Common myeloid progenitor, CD34-positive (primary cell): ENCODE data around the gene IGF1R.

Experiments
- CTCF ChIA-PET: fragments of 350-600 bp; sonication (Branson Sonifier 250); formaldehyde crosslinking; loops from one replicate; lab custom pipeline; 2021; ENCODE audit warnings: antibody characterized with exemption; lab: Charles Lee
- POLR2A ChIA-PET: fragments of 350-600 bp; sonication (Branson Sonifier 250); formaldehyde crosslinking; loops from one replicate; lab custom pipeline; 2021; ENCODE audit warnings: antibody characterized with exemption; lab: Charles Lee
- DNase-seq, 3 donors: peaks; one replicate each; pipeline versions ENCODE4 v3.0.0 to v3.0.0-alpha.2; 2013
- H3K27ac ChIP-seq, 2 experiments: 1 replicate in 1 of 2; 2 replicates in 1 of 2; pipeline ENCODE4 v1.7.0; 2013; ENCODE audit warnings: inconsistent platforms in 2 of 2, low read length in 2 of 2, mild to moderate bottlenecking in 2 of 2, low read depth in 1 of 2, moderate library complexity in 1 of 2; ENCODE audit not compliant: severe bottlenecking in 2 of 2, insufficient read depth in 1 of 2, poor library complexity in 1 of 2
- H3K27me3 ChIP-seq, 5 experiments: replicated peaks in 2 of 5; 1 replicate in 3 of 5; 2 replicates in 2 of 5; pipeline versions ENCODE4 v1.6.1 to v1.7.0; 2013; ENCODE audit warnings: low read length in 4 of 5, mild to moderate bottlenecking in 2 of 5, moderate library complexity in 2 of 5, inconsistent platforms in 1 of 5; ENCODE audit not compliant: insufficient read depth in 5 of 5, control insufficient read depth in 4 of 5
- H3K36me3 ChIP-seq, 4 experiments: 1 replicate in 2 of 4; 2 replicates in 2 of 4; pipeline versions ENCODE4 v1.6.1 to v1.7.0; 2013; ENCODE audit warnings: low read length in 3 of 4, control low read depth in 1 of 4, mild to moderate bottlenecking in 1 of 4; ENCODE audit not compliant: control insufficient read depth in 4 of 4, insufficient read depth in 4 of 4
- H3K4me1 ChIP-seq, 4 experiments: 1 replicate in 3 of 4; 2 replicates in 1 of 4; pipeline versions ENCODE4 v1.6.1 to v1.7.1; 2013; ENCODE audit warnings: low read length in 3 of 4, mild to moderate bottlenecking in 3 of 4, control low read depth in 1 of 4, inconsistent platforms in 1 of 4, moderate library complexity in 1 of 4; ENCODE audit not compliant: control insufficient read depth in 4 of 4, insufficient read depth in 4 of 4; ENCODE audit errors: control extremely low read depth in 1 of 4
- H3K4me3 ChIP-seq, 7 experiments: 1 replicate in 4 of 7; 2 replicates in 3 of 7; pipeline versions ENCODE4 v1.5.1 to v1.7.0; 2013; ENCODE audit warnings: mild to moderate bottlenecking in 7 of 7, low read length in 6 of 7, moderate library complexity in 6 of 7, inconsistent platforms in 2 of 7, low read depth in 2 of 7, control low read depth in 1 of 7; ENCODE audit not compliant: insufficient read depth in 4 of 7, control insufficient read depth in 1 of 7; ENCODE audit errors: extremely low read depth in 1 of 7
- H3K9me3 ChIP-seq, 5 experiments: 1 replicate in 4 of 5; 2 replicates in 1 of 5; pipeline versions ENCODE4 v1.6.1 to v1.7.1; 2013; ENCODE audit warnings: low read length in 4 of 5, mild to moderate bottlenecking in 2 of 5, inconsistent platforms in 1 of 5, low read depth in 1 of 5, moderate library complexity in 1 of 5; ENCODE audit not compliant: control insufficient read depth in 4 of 5, insufficient read depth in 2 of 5; ENCODE audit errors: control extremely low read depth in 1 of 5
- WGBS: methylation state at CpG from one replicate; pipeline ENCODE4 v1.1.5; 2013; ENCODE audit not compliant: insufficient coverage; 5-methylcytosine and 5-hydroxymethylcytosine counted together

Gene IGF1R

DNA sequence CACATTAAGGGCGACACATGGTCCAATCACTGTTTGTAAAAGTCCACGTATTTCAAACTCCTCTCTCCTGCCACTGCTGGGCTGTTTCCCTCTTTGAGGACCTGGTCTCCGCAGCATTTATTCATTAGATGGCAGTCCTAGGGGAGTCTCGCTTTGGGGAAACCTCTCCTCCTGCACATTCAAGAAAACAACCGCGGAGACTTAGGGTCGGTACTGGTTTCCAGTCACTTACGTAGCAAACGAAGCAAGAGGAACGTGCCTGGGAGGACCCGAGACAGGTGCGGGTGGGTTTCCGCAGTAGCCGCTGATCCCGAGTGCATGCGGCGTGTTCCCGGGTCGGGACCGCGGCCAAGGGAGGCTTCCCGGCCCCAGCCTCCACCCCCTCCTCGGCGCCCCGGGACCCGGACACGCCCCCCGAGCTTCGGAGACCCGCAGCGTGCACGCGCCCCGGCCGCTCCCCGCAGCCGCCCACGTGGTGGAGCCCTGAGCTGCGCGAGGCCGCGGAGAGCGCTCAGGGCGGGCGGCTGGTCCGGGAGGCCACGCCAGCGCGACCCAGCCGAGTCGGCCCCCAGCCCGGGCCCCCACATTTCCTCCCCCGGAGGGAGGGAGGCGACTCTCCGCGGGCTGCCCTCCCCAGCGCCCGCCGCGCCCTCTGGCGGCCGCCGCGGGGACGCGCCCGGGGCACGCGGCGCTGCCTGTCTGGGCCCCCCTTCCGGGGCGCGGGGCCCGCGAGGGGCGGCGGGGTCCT is 1.1 kb upstream of the IGF1R start:
- peak; percentile 74 to 85 (median 83) for DNase-seq
- peak overlapping the region in 1 of 2 experiments; percentile 58 for H3K27ac ChIP-seq
- ChIA-PET CTCF (interaction anchor here (0.8 to 1.6 kb wide), 14 partner anchors 10 to 429 kb away, joined by 3 to 11 read pairs (median 4); no protein-coding TSS in a partner anchor), POLR2A (no interaction called here)
- H3K9me3 ChIP-seq = no peaks in the 10 kb centered on the region
- no peaks in the 10 kb centered on the region for H3K36me3 ChIP-seq
- peak overlapping the region; percentile 48 to 95 (median 87) for H3K4me3 ChIP-seq
- peaks cover 0 to 25% (median 12%) of the 10 kb centered on the region in 5 experiments for H3K27me3 ChIP-seq
- WGBS = 0% methylated on average over 66 of the region's 77 CpGs
- H3K4me1 ChIP-seq = peaks cover 4 to 36% (median 28%) of the 10 kb centered on the region in 4 experiments

DNA sequence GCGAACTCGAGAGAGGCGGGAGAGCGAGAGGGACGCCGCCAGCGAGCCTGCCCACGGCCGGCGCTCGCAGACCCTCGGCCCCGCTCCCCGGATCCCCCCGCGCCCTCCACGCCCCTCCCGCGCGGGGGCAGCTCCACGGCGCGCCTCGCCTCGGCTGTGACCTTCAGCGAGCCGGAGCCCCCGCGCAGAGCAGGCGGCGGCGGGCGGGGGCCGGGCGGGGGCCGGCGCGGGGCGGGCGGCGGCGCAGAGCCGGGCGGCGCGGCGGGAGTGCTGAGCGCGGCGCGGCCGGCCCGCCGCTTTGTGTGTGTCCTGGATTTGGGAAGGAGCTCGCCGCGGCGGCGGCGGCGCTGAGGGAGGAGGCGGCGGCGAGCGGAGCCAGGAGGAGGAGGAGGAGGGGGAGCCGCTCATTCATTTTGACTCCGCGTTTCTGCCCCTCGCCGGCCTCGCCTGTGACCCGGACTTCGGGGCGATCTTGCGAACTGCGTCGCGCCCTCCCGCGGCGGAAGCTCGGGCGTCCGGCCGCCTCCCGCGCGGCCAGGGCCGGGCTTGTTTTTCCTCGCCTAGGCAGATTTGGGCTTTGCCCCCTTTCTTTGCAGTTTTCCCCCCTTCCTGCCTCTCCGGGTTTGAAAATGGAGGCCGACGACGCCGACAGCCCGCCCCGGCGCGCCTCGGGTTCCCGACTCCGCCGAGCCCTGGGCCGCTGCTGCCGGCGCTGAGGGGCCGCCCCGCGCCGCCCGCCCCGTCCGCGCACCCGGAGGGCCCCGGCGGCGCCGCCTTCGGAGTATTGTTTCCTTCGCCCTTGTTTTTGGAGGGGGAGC is 524 bp downstream of the IGF1R start:
- H3K27me3 ChIP-seq = peaks cover 0 to 30% (median 19%) of the 10 kb centered on the region in 5 experiments
- CTCF ChIA-PET = interaction anchor here (1.5 to 1.6 kb wide), 2 partner anchors 16 to 130 kb away, joined by 3 read pairs; no protein-coding TSS in a partner anchor
- H3K9me3 ChIP-seq = no peaks in the 10 kb centered on the region
- POLR2A ChIA-PET = no interaction called here
- DNase-seq = peak in 2 of 3 donors; percentile 32 to 46
- 0% methylated on average over 54 of the region's 121 CpGs for WGBS
- no peaks in the 10 kb centered on the region for H3K36me3 ChIP-seq
- no peak overlapping the region for H3K27ac ChIP-seq
- H3K4me3 ChIP-seq = peak overlapping the region; percentile 75 to 91 (median 85)
- peaks cover 18 to 46% (median 39%) of the 10 kb centered on the region in 4 experiments for H3K4me1 ChIP-seq

DNA sequence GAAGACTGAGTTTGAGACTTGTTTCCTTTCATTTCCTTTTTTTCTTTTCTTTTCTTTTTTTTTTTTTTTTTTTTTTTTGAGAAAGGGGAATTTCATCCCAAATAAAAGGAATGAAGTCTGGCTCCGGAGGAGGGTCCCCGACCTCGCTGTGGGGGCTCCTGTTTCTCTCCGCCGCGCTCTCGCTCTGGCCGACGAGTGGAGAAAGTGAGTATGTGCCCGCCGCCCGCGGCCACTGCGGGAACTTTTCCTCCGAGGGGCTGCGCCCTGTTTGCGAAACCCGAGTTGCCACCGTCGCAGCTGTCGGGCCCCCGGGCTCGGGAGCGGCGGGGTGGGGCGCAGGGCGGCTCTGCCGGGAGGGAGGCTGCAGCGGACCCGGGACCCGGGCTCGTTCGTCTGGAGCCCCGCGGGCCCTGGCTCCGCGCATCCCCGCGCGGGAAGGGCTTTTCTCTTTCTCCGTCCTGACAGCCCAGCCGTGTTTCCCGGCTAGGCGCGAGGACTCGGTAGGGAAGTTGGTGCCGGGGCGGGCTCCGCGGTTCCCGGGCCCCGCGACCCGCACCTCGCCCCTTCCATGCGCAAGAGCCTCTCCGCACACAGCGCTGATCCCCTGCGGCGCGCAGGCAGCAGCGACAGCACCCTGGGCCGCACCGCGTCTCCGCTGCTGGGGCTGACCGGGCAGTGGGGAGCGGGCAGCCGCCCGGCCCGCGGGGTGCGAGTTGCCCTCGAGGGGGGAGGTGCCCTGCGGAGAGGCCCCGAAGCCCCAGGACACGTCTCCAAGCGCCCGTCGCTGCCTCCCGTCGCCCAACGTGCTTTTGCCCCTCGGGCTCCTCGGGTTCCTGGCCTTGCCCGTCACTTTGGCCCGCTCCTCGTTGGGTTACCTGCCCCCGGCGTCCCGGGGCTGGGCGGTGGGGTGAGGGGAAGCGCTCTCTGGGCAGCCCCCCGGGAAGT is 1.4 kb downstream of the IGF1R start:
- under 1% methylated on average over 65 of the region's 94 CpGs for WGBS
- Histone ChIP-seq H3K27ac (no peak overlapping the region), H3K27me3 (peaks cover 0 to 30% (median 19%) of the 10 kb centered on the region in 5 experiments), H3K4me1 (peaks cover 18 to 49% (median 40%) of the 10 kb centered on the region in 4 experiments), H3K4me3 (peak overlapping the region; percentile 75 to 91 (median 85)), H3K9me3 (no peaks in the 10 kb centered on the region), H3K36me3 (no peaks in the 10 kb centered on the region)
- ChIA-PET POLR2A (no interaction called here), CTCF (interaction anchor here (1.5 kb wide), 1 partner anchor 131 kb away, joined by 3 read pairs; no protein-coding TSS in a partner anchor)
- peak; percentile 48 to 75 (median 64) for DNase-seq

DNA sequence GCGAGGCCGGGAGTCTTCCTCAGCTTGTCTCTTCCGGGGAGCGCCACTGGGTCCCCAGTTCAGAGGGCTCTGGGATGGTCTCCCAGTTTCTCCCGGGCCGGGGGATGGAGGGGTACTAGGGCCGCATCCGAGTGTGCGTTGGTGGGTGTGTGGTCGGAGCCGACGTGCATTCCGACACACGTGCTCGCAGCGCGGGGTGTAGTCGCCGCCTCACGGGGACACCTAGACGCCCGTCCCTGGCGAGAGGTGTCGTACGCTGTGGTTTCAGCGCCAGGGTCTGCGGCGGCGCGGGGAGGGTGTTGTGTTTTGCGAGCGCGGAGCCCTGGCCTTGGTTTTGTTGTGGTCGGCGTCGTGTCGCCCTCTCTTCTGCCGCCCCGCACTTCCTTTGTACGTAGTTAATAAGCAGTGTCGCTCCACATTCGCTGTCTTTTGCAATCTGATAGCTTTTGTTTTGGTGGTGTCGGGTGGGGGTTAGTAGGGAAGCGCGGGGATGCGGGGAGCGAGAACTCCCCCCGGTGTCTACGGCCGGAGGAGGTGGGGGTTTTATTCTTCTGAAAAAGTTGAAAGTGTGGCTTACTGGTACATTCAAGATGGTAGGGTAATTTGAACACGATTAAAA is 2.2 kb downstream of the IGF1R start:
- ChIA-PET POLR2A (no interaction called here), CTCF (interaction anchor here (1.2 to 1.5 kb wide), 2 partner anchors 9 to 132 kb away, joined by 3 to 4 read pairs; no protein-coding TSS in a partner anchor)
- Histone ChIP-seq H3K27ac (no peak overlapping the region), H3K4me3 (peak overlapping the region; percentile 75 to 91 (median 85)), H3K9me3 (no peaks in the 10 kb centered on the region), H3K27me3 (peaks cover 0 to 30% (median 19%) of the 10 kb centered on the region in 5 experiments), H3K36me3 (no peaks in the 10 kb centered on the region), H3K4me1 (peaks cover 18 to 49% (median 40%) of the 10 kb centered on the region in 4 experiments)
- DNase-seq = peak; percentile 46 to 86 (median 73)
- WGBS = under 1% methylated on average over 40 of the region's 51 CpGs

DNA sequence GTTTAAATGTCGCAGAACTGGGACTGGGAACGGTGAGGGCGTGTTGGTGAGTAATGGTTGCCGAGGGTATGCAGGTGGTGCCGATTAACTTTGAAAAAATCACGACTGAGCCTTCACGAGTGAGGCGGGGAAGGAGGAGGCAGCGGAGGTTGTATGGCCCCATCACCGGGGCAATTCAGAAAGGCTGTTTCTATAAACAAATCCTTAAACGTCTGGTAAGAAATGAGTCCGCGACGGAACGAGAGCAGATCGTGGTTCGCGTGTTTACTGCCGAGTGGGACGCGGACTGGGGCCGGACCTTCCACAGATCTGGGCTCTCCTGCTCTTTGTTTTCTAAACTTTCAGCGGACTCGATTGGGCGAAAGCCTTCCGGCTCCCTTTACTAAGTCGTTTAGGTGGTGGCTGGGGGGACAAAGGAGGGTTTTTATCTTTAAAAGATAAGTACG is 2.7 kb downstream of the IGF1R start:
- WGBS = under 1% methylated on average over 25 of the region's 28 CpGs

More for the DNA sequence above, 2.7 kb downstream of the IGF1R start:
- CTCF ChIA-PET = interaction anchor here (1.2 kb wide), 2 partner anchors 9 to 124 kb away, joined by 4 read pairs; no protein-coding TSS in a partner anchor
- POLR2A ChIA-PET = no interaction called here
- Histone ChIP-seq H3K9me3 (no peaks in the 10 kb centered on the region), H3K4me3 (peak overlapping the region; percentile 75 to 91 (median 85)), H3K36me3 (no peaks in the 10 kb centered on the region), H3K27me3 (peaks cover 0 to 30% (median 19%) of the 10 kb centered on the region in 5 experiments), H3K27ac (no peak overlapping the region), H3K4me1 (peaks cover 18 to 49% (median 40%) of the 10 kb centered on the region in 4 experiments)
- peak in 2 of 3 donors; percentile 28 to 48 for DNase-seq
